ENCODE measurements around the gene GNL1.

- TF ChIP-seq EZH2 (IDR thresholded peaks at IDR 0.05; ENCODE audit: low read length) = no peak
- TF ChIP-seq CTCF (optimal IDR thresholded peaks at IDR 0.05 in 1 of 3, IDR thresholded peaks at IDR 0.05 in 1 of 3, conservative IDR thresholded peaks at IDR 0.05 in 1 of 3; ENCODE audit: extremely low read depth in 1 of 3, insufficient read depth in 2 of 3, low read length in 3 of 3) = no peak
Observed at GRCh38 chr6:30599625-30600324, 43.5 kb upstream of the GNL1 start.
